MM.1S (cell line): ENCODE results near the gene PGLYRP1.

ENCODE experiments used
- DNase-seq: peaks from one replicate; pipeline ENCODE4 v3.0.0-alpha.2; 2015
- H2AFZ ChIP-seq: fragments of 300-600 bp; sonication (generic); 2 replicates; pipeline ENCODE4 v1.6.0; 2016; ENCODE audit warnings: antibody characterized with exemption, low read length
- H3F3A ChIP-seq: fragments of 300-600 bp; sonication (generic); 2 replicates; pipeline ENCODE4 v1.6.1; 2016; ENCODE audit warnings: mild to moderate bottlenecking, antibody characterized with exemption, low read length, moderate library complexity, mixed read lengths; ENCODE audit not compliant: insufficient read depth
- H3K27ac ChIP-seq: fragments of 300-600 bp; sonication (generic); 2 replicates; pipeline ENCODE4 v1.5.1; 2016; ENCODE audit warnings: mild to moderate bottlenecking, low read length
- H3K27me3 ChIP-seq: fragments of 300-600 bp; sonication (generic); replicated peaks from 2 replicates; pipeline ENCODE4 v1.6.0; 2016; ENCODE audit warnings: low read length; ENCODE audit not compliant: insufficient read depth
- H3K36me3 ChIP-seq: fragments of 300-600 bp; sonication (generic); replicated peaks from 2 replicates; pipeline ENCODE4 v1.6.1; 2016; ENCODE audit warnings: mild to moderate bottlenecking, low read length, mixed read lengths; ENCODE audit not compliant: insufficient read depth
- H3K4me1 ChIP-seq: fragments of 300-600 bp; sonication (generic); 2 replicates; pipeline ENCODE4 v1.6.1; 2016; ENCODE audit warnings: low read length, mixed read lengths
- H3K4me2 ChIP-seq: fragments of 300-600 bp; sonication (generic); 2 replicates; pipeline ENCODE4 v1.6.0; 2016; ENCODE audit warnings: low read depth, low read length
- H3K4me3 ChIP-seq: fragments of 300-600 bp; sonication (generic); 2 replicates; pipeline ENCODE4 v1.5.1; 2016; ENCODE audit warnings: low read length, mixed read lengths
- H3K79me2 ChIP-seq: fragments of 300-600 bp; sonication (generic); 2 replicates; pipeline ENCODE4 v1.6.1; 2016; ENCODE audit warnings: mixed run types, low read length, mixed read lengths
- H3K9ac ChIP-seq: fragments of 300-600 bp; sonication (generic); 2 replicates; pipeline ENCODE4 v1.6.1; 2016; ENCODE audit warnings: low read length, mixed read lengths
- H3K9me2 ChIP-seq: fragments of 300-600 bp; sonication (generic); replicated peaks from 2 replicates; pipeline ENCODE4 v1.6.1; 2016; ENCODE audit warnings: mild to moderate bottlenecking, low read length, mixed read lengths; ENCODE audit not compliant: insufficient read depth
- H3K9me3 ChIP-seq: fragments of 300-600 bp; sonication (generic); replicated peaks from 2 replicates; pipeline ENCODE4 v1.6.1; 2016; ENCODE audit warnings: mild to moderate bottlenecking, low read length, mixed read lengths; ENCODE audit not compliant: insufficient read depth
- H4K20me1 ChIP-seq: fragments of 300-600 bp; sonication (generic); 2 replicates; pipeline ENCODE4 v1.6.1; 2016; ENCODE audit warnings: mild to moderate bottlenecking, low read length, moderate library complexity, mixed read lengths; ENCODE audit not compliant: insufficient read depth
- EZH2 ChIP-seq: fragments of 300-600 bp; sonication (generic); optimal IDR thresholded peaks from 2 replicates; pipeline ENCODE3; 2017; ENCODE audit warnings: low read depth, mild to moderate bottlenecking, antibody characterized with exemption, low read length, mixed read lengths
- EZH2phosphoT487 ChIP-seq: fragments of 300-600 bp; sonication (generic); IDR thresholded peaks from 2 replicates; pipeline ENCODE4 v1.6.1; 2018; ENCODE audit warnings: antibody characterized with exemption, low read length
- TF ChIP-seq, protein P1 (sequence below): fragments of 300-600 bp; sonication (generic); IDR thresholded peaks from 2 replicates; pipeline ENCODE4 v1.5.1; 2016; ENCODE audit warnings: antibody characterized with exemption, low read length, mixed read lengths

PGLYRP1 gene

DNA sequence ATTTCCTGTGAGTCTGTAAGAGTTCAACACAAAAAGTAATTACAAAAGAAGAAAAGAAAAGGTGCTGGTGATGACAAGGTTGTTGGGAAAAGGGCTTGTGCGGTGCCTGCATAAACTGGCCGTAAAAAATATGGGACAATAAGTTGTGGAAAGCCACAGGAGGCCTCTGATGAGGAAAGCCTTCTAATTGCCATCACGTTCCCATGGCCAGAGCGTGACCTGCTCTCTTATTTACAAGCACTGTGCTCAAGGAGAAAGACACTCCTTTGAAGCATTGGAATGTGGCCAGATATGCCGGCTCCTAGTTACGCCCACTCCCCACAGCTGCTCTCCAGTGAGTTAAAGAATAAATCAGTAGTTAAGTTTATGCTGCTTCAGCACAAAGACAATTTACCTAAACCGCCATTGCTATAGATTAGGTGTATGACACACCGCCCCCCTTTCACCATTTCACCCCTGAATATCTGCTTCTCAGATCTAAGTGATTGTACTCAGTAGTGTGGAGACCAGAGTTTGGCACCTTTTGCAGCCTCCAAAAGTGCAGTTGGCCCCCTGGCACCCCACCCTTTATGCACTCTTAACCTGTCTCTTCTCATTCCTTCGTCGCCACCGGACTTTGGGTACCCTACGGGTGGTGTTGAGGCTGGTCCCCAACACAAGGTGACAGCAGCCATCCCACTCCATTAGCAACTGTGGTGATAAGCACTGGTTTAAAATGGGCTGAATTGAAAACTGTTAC lies 8.1 kb upstream of the PGLYRP1 start:
- no peak for DNase-seq
- H3K27me3 ChIP-seq = no peaks in the 10 kb centered on the region
- H3F3A ChIP-seq = no peaks in the 10 kb centered on the region
- no peaks in the 10 kb centered on the region for H3K9me2 ChIP-seq
- no peak overlapping the region for H2AFZ ChIP-seq
- H3K4me3 ChIP-seq = no peak overlapping the region
- no peaks in the 10 kb centered on the region for H3K36me3 ChIP-seq
- no peak overlapping the region for H3K4me2 ChIP-seq
- H3K9ac ChIP-seq = no peak overlapping the region
- no peaks in the 10 kb centered on the region for H3K4me1 ChIP-seq
- no peaks in the 10 kb centered on the region for H3K79me2 ChIP-seq
- no peaks in the 10 kb centered on the region for H3K9me3 ChIP-seq
- H3K27ac ChIP-seq = no peak overlapping the region
- no peaks in the 10 kb centered on the region for H4K20me1 ChIP-seq
- TF ChIP-seq EZH2phosphoT487 (no peak), EZH2 (no peak)
- TF ChIP-seq, protein P1, sequence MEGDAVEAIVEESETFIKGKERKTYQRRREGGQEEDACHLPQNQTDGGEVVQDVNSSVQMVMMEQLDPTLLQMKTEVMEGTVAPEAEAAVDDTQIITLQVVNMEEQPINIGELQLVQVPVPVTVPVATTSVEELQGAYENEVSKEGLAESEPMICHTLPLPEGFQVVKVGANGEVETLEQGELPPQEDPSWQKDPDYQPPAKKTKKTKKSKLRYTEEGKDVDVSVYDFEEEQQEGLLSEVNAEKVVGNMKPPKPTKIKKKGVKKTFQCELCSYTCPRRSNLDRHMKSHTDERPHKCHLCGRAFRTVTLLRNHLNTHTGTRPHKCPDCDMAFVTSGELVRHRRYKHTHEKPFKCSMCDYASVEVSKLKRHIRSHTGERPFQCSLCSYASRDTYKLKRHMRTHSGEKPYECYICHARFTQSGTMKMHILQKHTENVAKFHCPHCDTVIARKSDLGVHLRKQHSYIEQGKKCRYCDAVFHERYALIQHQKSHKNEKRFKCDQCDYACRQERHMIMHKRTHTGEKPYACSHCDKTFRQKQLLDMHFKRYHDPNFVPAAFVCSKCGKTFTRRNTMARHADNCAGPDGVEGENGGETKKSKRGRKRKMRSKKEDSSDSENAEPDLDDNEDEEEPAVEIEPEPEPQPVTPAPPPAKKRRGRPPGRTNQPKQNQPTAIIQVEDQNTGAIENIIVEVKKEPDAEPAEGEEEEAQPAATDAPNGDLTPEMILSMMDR = no peak

DNA sequence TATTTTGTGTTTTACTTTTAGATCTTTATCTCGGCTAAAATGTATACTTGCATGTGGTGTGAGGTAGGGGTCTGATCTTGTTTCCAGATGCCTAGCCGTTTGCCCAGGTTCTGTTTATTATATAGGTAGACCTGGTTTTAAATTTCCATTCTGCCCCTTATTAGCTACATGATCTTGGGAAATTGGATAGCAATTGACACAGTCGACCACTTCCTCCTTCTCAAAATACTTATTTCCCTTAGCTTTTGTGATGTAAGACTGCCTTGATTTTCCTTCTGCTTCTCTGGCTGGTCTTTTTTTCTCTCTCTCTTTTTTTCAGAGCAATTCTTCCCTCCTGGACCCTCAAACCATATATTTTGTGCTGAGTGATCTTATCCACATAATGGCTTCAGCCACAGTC lies 3.0 kb upstream of the PGLYRP1 start:
- H3F3A ChIP-seq = no peaks in the 10 kb centered on the region
- no peak overlapping the region for H3K4me3 ChIP-seq
- no peaks in the 10 kb centered on the region for H3K9me3 ChIP-seq
- no peak for DNase-seq
- H3K9me2 ChIP-seq = no peaks in the 10 kb centered on the region
- TF ChIP-seq EZH2phosphoT487 (no peak), EZH2 (no peak)
- TF ChIP-seq, protein P1 = no peak
- H3K79me2 ChIP-seq = no peaks in the 10 kb centered on the region
- no peak overlapping the region for H3K27ac ChIP-seq
- H3K9ac ChIP-seq = no peak overlapping the region
- H4K20me1 ChIP-seq = no peaks in the 10 kb centered on the region
- H3K4me2 ChIP-seq = no peak overlapping the region
- H2AFZ ChIP-seq = no peak overlapping the region
- no peaks in the 10 kb centered on the region for H3K4me1 ChIP-seq
- no peaks in the 10 kb centered on the region for H3K27me3 ChIP-seq
- no peaks in the 10 kb centered on the region for H3K36me3 ChIP-seq

DNA sequence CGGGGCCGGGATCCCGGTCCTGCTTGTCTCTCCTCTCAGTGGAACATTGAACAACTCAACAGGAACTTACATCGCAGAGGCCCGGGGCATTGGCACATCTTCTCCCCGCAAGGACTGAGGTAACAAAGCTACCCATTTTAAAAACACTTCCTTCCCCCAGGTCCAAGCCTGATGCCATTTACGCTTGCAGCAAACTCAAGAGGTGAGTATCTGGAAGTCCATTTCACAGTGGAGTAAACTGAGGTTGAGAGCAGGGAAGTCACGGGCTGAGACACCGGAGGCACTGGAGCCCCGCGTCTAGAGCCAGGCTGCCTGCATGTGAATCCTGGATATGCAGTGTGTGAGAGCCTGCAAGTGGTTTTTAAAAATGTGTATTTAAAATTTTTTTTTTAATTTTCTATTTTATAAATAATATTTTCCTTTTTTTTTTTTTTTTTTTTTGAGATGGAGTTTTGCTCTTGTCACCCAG lies 492 bp upstream of the PGLYRP1 start:
- Histone ChIP-seq H3K36me3 (no peaks in the 10 kb centered on the region), H3K4me3 (no peak overlapping the region), H3K9me2 (no peaks in the 10 kb centered on the region), H3K27me3 (no peaks in the 10 kb centered on the region), H3K4me2 (no peak overlapping the region), H2AFZ (no peak overlapping the region), H3K27ac (no peak overlapping the region), H3K79me2 (no peaks in the 10 kb centered on the region), H3F3A (no peaks in the 10 kb centered on the region), H3K9ac (no peak overlapping the region), H3K4me1 (no peaks in the 10 kb centered on the region), H4K20me1 (no peaks in the 10 kb centered on the region), H3K9me3 (no peaks in the 10 kb centered on the region)
- TF ChIP-seq EZH2 (no peak), EZH2phosphoT487 (no peak)
- TF ChIP-seq, protein P1 = no peak
- DNase-seq = no peak
